ENCODE data around the gene BOLL. TPM values are rescaled to one million over a fixed set of nuclear protein-coding genes. Genes with fewer than 3 reads are reported as not detected.

BOLL gene
- total RNA-seq, 1 experiment from 2014 or later, result not detected

- intact Hi-C loops (cut with micrococcal nuclease; ENCODE audit: unreplicated experiment), result no loop called here
- H3K27me3 ChIP-seq (ENCODE audit: insufficient read depth, low read depth), result no peaks in the 10 kb centered on the region
- H3K9me3 ChIP-seq (ENCODE audit: insufficient read depth, low read depth), result no peaks in the 10 kb centered on the region
- DNase-seq, result no peak
- no peaks in the 10 kb centered on the region for H3F3A ChIP-seq (ENCODE audit: insufficient read depth, low read depth)
- H2AFZ ChIP-seq, result no peak overlapping the region
- no peaks in the 10 kb centered on the region for H3K79me2 ChIP-seq (ENCODE audit: low read depth)
- no peaks in the 10 kb centered on the region for H3K9me2 ChIP-seq (ENCODE audit: insufficient read depth)
- H4K20me1 ChIP-seq (ENCODE audit: insufficient read depth), result no peaks in the 10 kb centered on the region
- H3K27ac ChIP-seq, result no peak overlapping the region
- CTCF ChIA-PET, result no interaction called here
- H3K4me2 ChIP-seq, result no peak overlapping the region
- BruUV-seq (replicated peaks), result no TSS peak
- no peaks in the 10 kb centered on the region for H3K4me1 ChIP-seq (replicated peaks; ENCODE audit: insufficient read depth)
- no peaks in the 10 kb centered on the region for H3K36me3 ChIP-seq (ENCODE audit: low read depth)
- TF ChIP-seq CTCF (conservative IDR thresholded peaks at IDR 0.05) (no peak), EZH2 (IDR thresholded peaks at IDR 0.05; ENCODE audit: low read depth) (no peak)
- POLR2A ChIA-PET (ENCODE audit: unreplicated experiment), result no interaction called here
- H3K4me3 ChIP-seq, result no peak overlapping the region
These were observed 107.6 kb downstream of the BOLL start for GRCh38 chr2:197677483-197677882.

- no peaks in the 10 kb centered on the region for H3K4me1 ChIP-seq (replicated peaks; ENCODE audit: insufficient read depth)
- no peak overlapping the region for H3K4me3 ChIP-seq
- H3K79me2 ChIP-seq (ENCODE audit: low read depth), result no peaks in the 10 kb centered on the region
- DNase-seq, result no peak
- no peaks in the 10 kb centered on the region for H4K20me1 ChIP-seq (ENCODE audit: insufficient read depth)
- H3F3A ChIP-seq (ENCODE audit: insufficient read depth, low read depth), result no peaks in the 10 kb centered on the region
- POLR2A ChIA-PET (ENCODE audit: unreplicated experiment), result no interaction called here
- H3K4me2 ChIP-seq, result no peak overlapping the region
- H3K9me2 ChIP-seq (ENCODE audit: insufficient read depth), result no peaks in the 10 kb centered on the region
- no peak overlapping the region for H3K27ac ChIP-seq
- TF ChIP-seq EZH2 (IDR thresholded peaks at IDR 0.05; ENCODE audit: low read depth) (no peak), CTCF (conservative IDR thresholded peaks at IDR 0.05) (no peak)
- H3K27me3 ChIP-seq (ENCODE audit: insufficient read depth, low read depth), result no peaks in the 10 kb centered on the region
- CTCF ChIA-PET, result no interaction called here
- no peaks in the 10 kb centered on the region for H3K36me3 ChIP-seq (ENCODE audit: low read depth)
- no peak overlapping the region for H2AFZ ChIP-seq
- intact Hi-C loops (cut with micrococcal nuclease; ENCODE audit: unreplicated experiment), result no loop called here
- BruUV-seq (replicated peaks), result no TSS peak
- H3K9me3 ChIP-seq (ENCODE audit: insufficient read depth, low read depth), result no peaks in the 10 kb centered on the region
These were observed 108.1 kb downstream of the BOLL start for GRCh38 chr2:197677056-197677455.

Other genes starting within 250 kb of the BOLL start
- not detected in 2 replicates for gene RFTN2, start 109.7 kb downstream of the BOLL start, total RNA-seq (2021)
- gene MARS2, start 80.0 kb downstream of the BOLL start, total RNA-seq (2021), result 5.1 and 6.0 TPM in 2 replicates
- gene PLCL1, start 19.3 kb upstream of the BOLL start, total RNA-seq (2021), result not detected in 2 replicates

All from PC-9 (cell line).